ENCODE measurements around the gene APLF.

APLF gene

GRCh38 chr2:68467077-68467960 lies at the start of gene APLF, which contains the start of gene FBXO48:
TSS of gene APLF (plus strand) at chr2:68467585. CDS start at chr2:68467732, 147 bp downstream.
TSS of gene FBXO48 (minus strand) at chr2:68467294. CDS start at chr2:68465145, 2,149 bp downstream.
- DNase-seq = peak; percentile 96

- no peak for DNase-seq
Observed at GRCh38 chr2:68417926-68418325, 49.5 kb upstream of the APLF start.

- no peak for DNase-seq
Observed at GRCh38 chr2:68418419-68418818, 49.0 kb upstream of the APLF start.

GRCh38 chr2:68418855-68419254 lies 48.5 kb upstream of the APLF start:
- DNase-seq = no peak

- no peak for DNase-seq
Observed at GRCh38 chr2:68420254-68420910, 47.0 kb upstream of the APLF start.

GRCh38 chr2:68423966-68424650 lies 43.3 kb upstream of the APLF start:
- no peak for DNase-seq

- no peak for DNase-seq
Observed at GRCh38 chr2:68425503-68425902, 41.9 kb upstream of the APLF start.

- no peak for DNase-seq
Observed at GRCh38 chr2:68426446-68426845, 40.9 kb upstream of the APLF start.

GRCh38 chr2:68426848-68427579 lies 40.4 kb upstream of the APLF start:
- DNase-seq = no peak

- no peak for DNase-seq
Observed at GRCh38 chr2:68428126-68428525, 39.3 kb upstream of the APLF start.

- no peak for DNase-seq
Observed at GRCh38 chr2:68428746-68429145, 38.6 kb upstream of the APLF start.

GRCh38 chr2:68429311-68429826 lies 38.0 kb upstream of the APLF start:
- no peak for DNase-seq

- DNase-seq = no peak
Observed at GRCh38 chr2:68431316-68431972, 35.9 kb upstream of the APLF start.

- no peak for DNase-seq
Observed at GRCh38 chr2:68432696-68433658, 34.4 kb upstream of the APLF start.

- DNase-seq = no peak
Observed at GRCh38 chr2:68434981-68435380, 32.4 kb upstream of the APLF start.

GRCh38 chr2:68435615-68436014 lies 31.8 kb upstream of the APLF start:
- no peak for DNase-seq

- no peak for DNase-seq
Observed at GRCh38 chr2:68436270-68436669, 31.1 kb upstream of the APLF start.

- no peak for DNase-seq
Observed at GRCh38 chr2:68438455-68439303, 28.7 kb upstream of the APLF start.

- DNase-seq = peak; percentile 69
Observed at GRCh38 chr2:68441179-68441993, 26.0 kb upstream of the APLF start.
